GM18868 (cell line): ENCODE data around the gene WNT11.
A peak's percentile ranks its signal among the peaks of the same experiment; 100 is the strongest.

Source experiments
- ATAC-seq: cut with Tn5 transposase; IDR thresholded peaks from one replicate; pipeline ENCODE4 v1.9.1; 2021; ENCODE audit warnings: mild to moderate bottlenecking, moderate library complexity; ENCODE audit not compliant: unreplicated experiment

The WNT11 gene

DNA sequence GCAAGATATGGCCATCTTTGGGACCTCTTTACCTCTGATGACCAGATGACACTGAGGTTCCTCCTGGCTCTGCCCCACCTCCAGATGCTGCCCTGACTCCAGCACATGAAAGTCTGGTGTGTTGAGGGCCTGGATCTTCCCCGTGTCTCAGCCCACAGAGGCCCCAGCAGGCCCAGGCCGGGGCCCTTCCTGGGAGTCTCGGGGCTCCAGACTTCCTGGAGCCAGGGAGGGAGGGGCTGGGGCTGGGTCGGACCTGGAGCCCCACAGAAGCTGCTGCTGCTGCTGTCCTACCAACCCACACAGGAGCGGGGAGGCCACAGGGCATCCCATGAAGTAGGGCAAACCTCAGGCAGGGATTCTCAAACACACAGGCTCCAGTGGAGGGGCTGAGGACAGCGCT, 32.2 kb upstream of the WNT11 start:
- ATAC-seq = no peak

DNA sequence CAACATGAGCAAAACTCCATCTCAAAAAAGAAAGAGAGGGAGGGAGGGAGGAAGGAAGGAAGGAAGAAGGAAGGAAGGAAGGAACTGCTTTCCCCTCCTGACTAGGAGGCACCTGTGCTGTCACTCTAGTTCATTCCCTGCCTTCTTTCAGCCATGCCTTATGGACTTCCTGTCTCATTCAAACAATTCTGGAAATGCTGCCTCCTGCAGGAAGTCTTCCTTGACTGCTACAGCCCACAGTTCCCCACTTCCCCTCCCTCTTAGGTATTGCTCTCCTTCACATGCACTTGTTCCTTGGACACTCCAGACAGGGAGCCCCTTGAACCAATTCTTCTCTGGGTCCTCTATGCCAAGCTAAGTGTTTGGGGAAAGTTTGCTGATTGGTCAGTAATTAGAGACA, 31.6 kb upstream of the WNT11 start:
- no peak for ATAC-seq

DNA sequence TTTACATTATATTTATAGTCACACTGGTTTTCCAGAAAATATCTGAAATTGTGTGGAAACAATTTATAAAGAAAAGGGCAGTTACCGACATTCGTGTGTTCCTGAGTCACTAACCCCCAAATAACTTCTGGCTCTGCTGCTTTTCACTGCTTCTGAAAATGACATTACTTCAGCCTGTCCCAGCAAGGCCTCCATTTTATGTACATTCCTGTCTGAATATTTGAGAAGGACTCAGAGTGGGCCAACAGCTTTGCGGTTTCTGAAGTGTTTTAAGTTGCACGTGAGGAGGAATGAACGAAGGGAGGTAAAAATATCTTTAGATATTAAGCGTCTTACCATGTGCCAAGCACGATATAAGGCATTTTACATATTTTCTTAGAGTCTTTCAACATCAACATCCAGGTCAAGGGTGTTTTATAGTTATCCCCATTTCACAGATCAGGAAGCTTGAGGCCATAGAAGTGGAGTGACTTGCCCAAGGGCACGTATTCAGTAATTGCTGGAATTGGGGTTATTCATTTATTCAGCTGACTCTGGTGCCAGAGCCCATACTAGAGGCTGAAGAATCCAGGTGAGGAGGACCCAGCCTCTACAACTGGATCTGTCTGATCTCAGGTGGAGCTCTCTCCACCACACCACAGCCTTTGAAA, 30.8 kb upstream of the WNT11 start:
- no peak for ATAC-seq

DNA sequence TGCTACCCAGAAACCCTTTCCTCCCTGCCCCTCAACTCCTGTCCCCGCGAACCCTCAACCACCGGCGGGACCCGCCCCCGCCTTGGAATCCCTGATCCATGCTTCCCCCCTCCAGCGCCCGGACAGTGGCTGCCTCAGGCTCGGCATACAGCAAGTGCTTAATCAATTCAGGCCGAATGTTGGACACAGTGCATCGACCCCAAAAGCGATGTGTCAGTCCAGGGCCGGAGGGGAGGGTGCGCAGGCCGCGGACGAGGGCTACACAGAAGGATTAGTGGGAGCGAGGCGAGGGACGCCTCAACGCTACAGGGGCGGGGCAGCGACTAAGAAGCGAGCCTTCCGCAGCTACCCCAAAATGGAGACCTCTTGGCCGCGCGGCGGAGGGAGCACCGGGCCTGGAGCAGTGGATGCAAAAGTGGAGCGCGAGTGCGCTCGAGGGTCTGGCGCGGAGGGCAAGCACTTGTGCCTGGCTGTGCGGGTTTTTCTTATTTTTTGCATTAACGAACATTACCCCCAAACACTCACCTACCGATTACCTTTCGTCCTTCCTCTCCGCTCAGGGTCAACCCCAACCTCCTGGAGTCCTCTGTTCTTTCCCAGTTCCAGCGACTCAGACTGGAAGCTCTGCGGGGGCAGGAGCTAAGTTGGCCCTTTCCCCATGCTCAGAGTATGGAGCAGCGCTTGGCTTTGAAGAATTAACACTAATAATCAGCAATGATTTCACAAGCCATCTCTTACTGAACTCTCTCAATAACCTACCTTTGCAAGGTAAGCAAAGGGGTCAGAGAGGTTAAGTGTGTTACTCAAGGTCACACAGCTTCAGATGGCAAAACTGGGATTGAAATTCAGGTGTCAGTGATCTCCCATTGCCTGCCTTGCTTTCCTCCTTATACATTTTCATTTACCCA, 30.0 kb upstream of the WNT11 start:
- ATAC-seq = peak; percentile 16

DNA sequence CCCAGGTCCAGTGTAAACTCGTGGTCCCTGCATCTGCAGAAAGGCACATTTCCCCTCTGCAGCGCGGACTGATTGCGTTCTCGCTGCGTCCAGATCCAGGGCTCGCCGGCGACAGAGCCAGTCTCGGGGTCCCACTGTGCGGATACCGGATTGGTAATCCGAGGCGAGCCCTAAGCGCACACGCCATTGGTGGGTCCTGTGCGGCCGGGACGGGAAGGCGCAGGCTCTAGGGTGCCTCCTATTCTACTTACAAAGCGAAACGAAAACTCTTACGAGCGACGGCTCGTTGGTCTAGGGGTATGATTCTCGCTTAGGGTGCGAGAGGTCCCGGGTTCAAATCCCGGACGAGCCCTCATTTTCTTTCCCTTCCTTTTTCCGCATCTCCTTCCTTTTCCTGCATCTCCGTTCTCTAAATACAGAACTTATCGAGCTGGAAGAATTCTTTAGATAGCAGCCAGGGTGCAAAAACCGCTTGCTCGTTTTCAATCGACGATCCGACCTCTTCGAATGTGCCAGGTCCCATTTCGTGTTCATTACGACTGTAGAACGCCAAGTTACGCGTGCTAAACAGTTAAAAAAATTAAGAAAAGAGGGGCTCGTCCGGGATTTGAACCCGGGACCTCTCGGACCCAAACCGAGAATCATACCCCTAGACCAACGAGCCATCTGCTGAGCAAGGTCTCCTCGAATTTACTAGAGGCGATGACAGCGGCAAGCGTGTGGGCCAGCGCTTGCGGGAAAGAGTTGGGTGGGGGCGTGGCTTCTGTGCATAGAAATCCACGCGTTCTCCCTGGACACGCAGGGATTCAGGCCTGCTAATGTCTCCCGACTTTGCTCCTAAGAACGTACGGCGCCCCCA, 29.2 kb upstream of the WNT11 start:
- peak; percentile 73 for ATAC-seq

DNA sequence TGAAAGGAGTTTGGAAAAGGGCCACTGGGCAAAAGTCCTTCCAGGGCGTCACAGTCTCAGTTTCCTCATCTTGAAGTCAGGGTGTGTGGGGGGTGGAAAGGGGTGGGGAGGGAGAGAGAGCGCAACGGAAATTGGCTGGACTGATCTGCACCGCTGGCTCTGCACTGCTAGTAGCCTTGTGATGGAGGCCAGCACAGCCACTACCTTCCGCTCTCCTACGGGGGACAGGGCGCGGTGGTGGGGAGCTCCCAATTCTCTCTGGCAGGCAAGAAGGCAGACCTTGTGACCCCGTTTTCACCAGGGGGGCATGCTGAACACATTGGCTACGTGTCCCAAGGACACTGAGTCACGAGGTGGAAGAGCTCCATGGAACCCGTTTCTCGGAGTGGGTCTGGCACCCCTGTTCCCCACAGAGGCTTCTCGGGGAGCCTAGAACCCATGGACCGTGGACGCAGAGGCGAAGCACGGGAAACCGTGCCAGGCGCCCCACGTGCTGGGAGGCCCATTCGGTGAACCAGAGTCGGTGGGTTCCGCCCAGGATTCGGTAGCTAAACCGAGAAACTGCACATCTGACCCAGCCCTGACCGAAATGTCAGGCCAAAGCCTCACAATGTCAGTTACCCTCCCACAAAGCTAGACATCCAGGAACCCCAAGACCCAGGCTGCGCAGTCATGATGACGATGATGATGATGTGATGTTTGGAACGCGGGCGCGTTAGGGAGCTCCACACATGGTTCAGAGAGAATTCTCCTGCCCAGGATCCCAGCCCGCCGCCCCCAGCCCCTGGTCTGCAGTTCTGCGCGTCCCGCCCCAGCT, 28.3 kb upstream of the WNT11 start:
- ATAC-seq = no peak

DNA sequence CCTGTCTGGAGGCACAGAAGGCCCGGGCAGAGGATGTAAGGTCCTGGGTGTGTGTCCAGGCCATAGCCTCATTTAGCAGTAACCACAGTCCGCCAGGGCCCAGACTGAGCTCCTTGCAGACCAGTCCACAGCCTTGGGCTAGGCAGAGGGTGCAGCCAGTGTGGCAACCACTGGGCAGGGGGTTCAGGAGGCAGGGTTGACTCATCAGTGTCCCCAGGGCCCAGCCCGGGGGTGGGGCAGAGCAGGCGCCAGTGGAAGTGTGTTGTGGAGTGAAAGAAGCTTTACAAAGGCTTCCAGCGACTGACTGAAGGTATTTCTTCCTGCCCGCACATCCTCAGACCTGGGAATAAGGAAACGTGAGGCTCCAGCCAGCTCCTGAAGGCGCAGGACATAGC, 27.7 kb upstream of the WNT11 start:
- ATAC-seq = no peak

DNA sequence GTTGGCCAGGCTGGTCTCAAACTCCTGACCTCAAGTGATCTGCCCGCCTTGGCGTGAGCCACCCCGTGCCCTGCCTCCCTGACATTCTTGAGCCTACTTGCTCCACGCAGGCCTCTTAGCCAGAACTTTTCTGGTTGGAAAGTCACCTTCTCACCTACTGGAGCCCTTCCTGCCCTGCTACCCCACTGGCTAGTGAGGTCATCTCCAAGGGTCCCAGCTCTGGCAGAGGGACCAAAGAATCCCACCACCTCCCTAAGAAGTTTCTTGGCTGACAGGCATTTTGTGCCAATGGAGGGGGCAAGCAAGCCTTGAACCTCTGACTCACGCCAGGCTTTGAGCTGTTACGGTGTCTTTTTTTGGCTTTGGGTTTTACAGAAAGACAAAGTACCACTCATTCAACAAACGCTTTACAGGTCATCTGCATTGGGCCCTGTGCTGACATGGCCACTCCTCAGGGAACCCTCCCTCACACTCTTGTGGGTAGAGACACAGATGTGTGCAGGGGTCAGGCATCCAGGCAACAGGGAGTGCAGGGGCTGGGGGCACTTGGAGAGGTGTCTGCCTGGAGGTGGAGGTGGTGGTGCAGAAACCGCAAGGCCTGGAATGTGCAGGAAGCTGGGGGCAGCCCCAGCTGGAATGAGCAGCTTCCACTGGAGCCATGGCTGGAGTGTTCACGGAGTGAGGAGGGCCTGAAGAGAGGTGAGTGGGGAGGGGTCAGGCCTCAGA, 27.1 kb upstream of the WNT11 start:
- ATAC-seq = no peak

DNA sequence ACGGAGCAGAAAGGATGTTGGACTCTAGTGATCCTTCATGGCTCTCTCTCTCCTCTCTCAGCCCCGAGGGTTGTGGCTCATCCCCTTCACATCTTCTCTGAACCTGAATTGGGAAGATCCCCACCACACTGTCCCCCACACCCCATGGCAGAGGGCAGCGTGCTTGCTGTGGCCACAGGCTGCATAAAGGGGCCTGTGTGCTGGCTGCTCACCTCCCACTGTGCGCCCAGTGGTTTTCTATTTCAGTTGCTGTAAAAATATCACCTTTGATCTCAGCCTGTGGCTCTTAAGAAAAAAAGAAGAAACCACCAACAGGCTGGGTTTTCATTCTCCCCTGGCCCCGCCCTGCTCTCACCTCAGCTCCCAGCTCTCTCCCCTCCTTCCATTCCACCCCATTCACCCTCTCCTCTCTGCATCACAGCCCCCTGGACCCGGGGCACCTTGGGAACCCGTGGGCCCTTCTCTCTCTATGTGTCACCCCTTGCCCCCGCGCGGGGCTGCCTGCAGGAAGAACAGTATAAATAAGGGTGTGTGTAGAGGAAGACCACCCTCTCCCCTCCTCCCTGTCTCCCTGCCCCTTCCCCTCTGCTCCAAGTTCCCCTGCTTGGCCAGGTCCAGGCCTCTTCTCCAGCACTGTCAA, 25.8 kb upstream of the WNT11 start:
- ATAC-seq = no peak

DNA sequence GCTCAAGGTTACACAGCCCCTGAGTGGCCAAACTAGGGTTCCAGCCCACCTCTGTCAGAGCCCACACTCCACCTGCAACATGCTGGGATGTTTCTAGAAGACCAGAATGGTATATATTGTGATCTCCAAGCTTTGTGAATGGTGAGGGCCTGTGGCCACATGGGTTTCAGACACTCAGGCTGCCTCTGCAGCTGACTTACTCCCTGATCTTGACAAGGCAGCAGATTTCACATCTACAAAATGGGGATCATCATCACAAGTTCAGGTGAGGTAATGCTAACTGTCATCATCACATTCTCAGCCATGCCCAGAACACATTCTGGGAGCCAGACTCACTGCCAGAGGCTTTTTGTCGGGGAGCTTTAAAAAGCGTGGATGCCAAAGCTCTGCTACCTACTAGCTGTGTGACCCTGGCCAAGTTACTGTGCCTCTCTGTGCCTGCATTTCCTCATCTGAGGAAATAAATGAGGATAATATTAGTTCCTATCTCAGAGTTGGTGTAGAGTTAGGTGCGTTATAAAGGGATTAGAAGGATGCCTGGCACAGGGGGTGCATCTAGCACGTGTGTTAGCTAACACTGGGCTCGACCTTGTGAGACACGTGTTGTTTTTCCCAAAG, 24.9 kb upstream of the WNT11 start:
- no peak for ATAC-seq

DNA sequence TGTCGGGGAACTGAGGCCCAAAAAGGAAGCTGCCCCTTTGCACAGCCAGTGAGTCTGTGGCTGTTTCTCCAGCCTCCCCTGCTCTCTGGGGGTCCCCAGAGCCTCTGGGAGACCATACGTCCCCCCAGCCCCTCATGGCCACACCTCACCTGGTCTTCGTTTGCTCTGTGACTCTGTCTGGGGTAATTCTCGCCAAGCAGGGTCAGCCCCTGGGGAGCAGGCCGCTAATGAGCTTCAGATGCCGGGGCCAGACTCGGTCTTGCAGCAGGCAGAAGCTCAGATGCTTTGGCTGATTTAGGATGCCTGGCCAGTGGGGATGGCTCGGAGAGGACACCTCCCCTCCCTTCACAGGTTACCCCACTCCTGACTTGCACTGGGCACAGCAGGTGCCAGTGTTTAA, 24.1 kb upstream of the WNT11 start:
- no peak for ATAC-seq

DNA sequence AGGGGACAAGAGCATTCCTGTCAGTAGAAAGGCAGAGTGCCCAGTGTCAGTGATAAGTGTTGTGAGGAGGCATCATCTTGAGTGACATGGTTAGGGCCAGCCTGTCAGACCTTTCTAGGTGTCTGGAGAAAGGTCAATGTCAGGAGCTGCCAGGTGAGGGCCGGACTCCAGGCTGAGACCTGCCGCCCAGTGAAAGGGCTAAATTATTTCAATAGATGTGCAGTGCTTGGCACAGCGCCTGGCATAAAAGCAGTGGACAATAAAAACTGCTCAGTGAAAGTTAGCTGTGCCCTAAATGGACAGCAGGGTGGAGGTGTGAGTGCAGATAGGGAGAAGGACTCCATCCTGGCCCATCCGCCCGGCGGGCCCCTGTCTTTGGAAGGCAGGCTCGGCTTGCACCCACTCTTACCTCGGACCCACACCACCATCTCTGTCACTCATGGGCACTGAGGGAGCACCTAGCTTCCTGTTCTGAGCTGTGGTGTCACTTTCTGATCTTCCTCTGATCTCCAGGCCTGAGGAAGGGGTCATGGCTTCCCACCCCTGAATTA, 23.5 kb upstream of the WNT11 start:
- no peak for ATAC-seq

DNA sequence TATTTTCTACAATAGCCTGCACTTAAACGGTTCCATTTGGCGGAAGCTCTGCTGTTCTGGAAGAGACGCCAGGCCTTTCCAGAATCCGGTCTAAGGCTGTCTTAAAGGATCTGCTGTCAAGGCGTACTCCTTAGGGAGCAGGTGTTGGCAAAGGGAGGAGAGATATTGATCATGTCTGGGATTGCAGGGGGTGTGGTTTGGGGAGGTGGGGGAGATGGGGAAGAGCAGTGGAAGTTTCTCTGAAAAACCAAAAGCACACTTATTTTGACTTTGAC, 22.5 kb upstream of the WNT11 start:
- no peak for ATAC-seq

DNA sequence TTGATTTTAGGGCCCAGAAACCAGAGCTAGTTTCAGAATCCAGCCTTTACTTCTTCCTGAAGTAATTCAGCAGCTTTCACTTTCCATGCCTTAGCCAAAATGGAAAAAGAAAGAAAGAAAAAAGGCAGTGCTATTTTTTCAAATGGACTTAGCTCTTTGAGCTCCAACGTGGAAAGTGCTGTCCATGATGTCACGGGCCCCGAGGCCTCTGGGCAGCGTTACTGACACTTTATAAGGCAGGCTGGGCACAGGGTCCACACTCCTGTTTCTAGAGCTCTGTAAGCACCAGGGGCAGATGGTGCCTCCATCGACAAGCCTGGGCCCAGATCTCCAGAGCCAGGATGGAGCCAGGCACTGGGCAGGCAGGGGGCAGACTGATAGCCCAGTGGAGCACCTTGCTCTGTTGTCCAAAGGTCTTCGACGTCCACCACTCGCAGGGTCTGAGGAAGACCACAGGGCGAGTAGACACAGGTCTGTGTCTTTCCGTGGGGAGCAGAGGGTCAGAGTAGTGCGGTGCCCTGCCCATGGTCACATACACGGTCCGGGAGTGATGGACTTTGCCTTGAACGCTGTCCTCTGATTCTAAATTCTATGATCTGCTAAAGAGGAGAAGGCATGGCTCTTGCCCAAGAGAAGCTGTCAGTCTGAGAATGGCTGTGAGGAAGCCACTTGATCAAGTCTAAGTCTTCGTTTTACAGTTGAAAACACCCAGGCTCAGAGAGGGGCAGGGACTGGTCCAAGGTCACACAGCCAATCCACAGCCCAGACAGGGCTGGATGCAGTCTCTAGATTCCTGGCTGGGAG, 22.0 kb upstream of the WNT11 start:
- no peak for ATAC-seq

DNA sequence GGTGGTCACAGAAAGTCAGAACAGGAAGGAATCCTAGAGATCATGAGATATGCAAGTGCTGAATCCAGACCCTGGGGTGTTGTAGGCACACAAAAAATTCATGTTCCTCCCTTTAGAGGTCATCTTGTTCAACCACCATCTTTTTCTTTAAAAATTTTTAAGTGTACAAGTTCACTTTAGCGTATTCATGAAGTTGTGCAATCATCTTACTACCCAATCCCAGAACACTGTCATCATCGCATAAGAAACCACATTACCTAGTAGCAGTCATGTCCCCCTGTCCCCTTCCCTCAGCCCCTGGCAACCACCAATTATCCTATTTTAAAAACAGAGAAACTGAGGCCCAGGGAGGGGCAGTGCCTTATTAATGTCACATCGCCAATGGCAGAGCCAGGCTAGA, 20.3 kb upstream of the WNT11 start:
- ATAC-seq = no peak

DNA sequence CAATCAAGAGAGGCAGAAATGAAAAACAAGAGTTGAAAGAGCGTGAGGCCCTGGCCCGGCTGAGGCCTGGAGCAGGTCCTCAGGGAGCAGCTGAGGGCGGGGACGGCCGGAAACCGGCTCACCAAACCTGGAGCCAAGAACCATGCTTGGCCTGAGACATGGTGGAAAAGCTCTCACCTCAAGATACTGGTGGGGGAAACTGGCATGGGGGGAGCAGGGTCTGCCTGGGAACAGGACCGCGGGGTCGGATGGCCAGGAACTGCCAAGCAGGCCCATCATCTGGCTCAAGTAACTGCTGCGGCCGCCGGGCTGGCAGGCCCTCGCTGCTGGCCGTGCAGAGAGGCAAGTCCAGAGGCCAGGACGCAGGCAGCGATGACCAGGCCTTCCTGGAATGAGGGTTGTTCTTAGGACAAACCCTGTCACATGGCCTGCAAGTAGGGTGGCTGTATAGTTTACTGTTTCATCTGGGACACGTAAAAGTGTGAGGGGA, 18.9 kb upstream of the WNT11 start:
- ATAC-seq = no peak

DNA sequence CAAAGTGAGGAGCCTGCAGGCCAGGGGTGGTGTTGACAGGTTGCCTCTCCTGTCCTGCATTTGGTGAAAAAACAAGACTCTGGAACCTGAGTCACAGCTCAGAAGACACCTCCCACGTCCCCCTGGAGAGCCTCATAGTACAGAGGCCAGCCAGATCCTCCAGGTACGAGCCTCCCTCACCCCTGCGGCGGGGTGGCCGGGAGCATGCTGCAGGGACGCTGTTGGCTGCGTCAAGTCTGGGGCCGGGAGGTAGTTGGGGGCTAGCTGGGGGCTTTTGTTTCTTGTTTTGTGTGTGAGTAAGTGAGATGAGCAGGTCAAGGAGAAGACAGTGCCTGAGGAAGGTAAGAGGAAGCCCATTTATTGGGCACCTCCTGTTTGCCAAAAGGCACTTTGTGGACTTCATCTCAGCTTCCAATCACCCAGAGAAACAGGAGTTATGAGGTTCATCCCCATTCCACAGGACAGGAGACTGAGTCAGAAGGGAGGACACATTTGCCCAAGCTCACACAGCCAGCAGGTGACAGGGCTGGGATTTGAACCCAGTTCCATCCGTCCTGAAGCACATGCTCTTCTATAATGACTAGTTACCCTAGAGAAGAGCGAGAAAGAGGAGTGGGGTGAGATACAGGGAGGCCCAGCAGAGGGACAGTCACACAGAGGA, 18.3 kb upstream of the WNT11 start:
- no peak for ATAC-seq

DNA sequence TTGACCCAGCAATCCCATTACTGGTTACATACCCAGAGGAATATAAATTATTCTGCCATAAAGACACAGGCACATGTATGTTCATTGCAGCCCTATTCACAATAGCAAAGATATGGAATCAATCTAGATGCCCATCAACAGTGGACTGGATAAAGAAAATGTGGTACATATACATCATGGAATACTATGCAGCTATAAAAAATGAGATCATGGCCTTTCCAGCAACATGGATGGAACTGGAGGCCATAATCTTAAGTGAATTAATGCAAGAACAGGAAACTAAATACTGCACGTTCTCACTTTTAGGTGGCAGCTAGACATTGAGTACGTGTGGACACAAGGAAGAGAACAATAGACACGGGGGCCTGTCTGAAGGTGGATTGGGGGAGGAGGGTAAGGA, 15.1 kb upstream of the WNT11 start:
- ATAC-seq = no peak
